A549 (cell line): ENCODE measurements around the gene CNOT6. TPM values are rescaled to one million over a fixed set of nuclear protein-coding genes. Genes with fewer than 3 reads are reported as not detected.

ENCODE experiments used
- ATAC-seq, 2 experiments: fragments of 200-7000 bp in 1 of 2; fragments of >200 bp in 1 of 2; cut with Nextera tagmentation in 1 of 2; cut with Tn5 transposase in 1 of 2; 3 replicates each; pipeline versions ENCODE4 v1.8.0 to v1.9.1; 2018 to 2020; ENCODE audit warnings: mild to moderate bottlenecking in 1 of 2, moderate library complexity in 1 of 2
- CTCF ChIA-PET: fragments of 300-600 bp; sonication (Branson Sonifier 250); formaldehyde crosslinking; extraction: SDS; loops from one replicate; lab custom pipeline; 2021; ENCODE audit warnings: antibody characterized with exemption, inconsistent platforms; lab: Yijun Ruan, JAX
- POLR2A ChIA-PET: fragments of 350-600 bp; formaldehyde crosslinking; extraction: SDS; loops from one replicate; lab custom pipeline; 2021; ENCODE audit warnings: antibody characterized with exemption, inconsistent platforms; lab: Yijun Ruan, JAX
- DNase-seq, 2 experiments: peaks; one replicate each; pipeline versions ENCODE4 v3.0.0 to v3.0.0-alpha.2; 2011 to 2016; ENCODE audit warnings: low read depth in 1 of 2, low spot score in 1 of 2
- FAIRE-seq: peaks from 2 replicates; lab custom pipeline; 2011; peaks lifted over from hg19 to GRCh38; lab: Jason Lieb, UNC
- H3K27ac ChIP-seq, 2 experiments: fragments of >200 bp; sonication (Bioruptor Twin); formaldehyde crosslinking; 3 replicates each; pipeline ENCODE4 v1.5.1; 2016 to 2017
- H3K4me1 ChIP-seq: fragments of >200 bp; sonication (Bioruptor Twin); formaldehyde crosslinking; 3 replicates; pipeline ENCODE4 v1.6.1; 2016
- H3K4me2 ChIP-seq: fragments of >200 bp; sonication (Bioruptor Twin); formaldehyde crosslinking; 3 replicates; pipeline ENCODE4 v1.6.1; 2016
- H3K4me3 ChIP-seq: fragments of >200 bp; sonication (Bioruptor Twin); formaldehyde crosslinking; 3 replicates; pipeline ENCODE4 v1.5.1; 2016
- H3K9me3 ChIP-seq: fragments of >200 bp; sonication (Bioruptor Twin); formaldehyde crosslinking; 3 replicates; pipeline ENCODE4 v1.6.1; 2016
- BHLHE40 ChIP-seq: IDR thresholded peaks from 2 replicates; pipeline ENCODE4 v1.6.1; 2012; ENCODE audit warnings: low read depth, low read length, inconsistent platforms
- CEBPB ChIP-seq, 2 experiments: fragments of >200 bp in 1 of 2; sonication (Bioruptor Twin) in 1 of 2; formaldehyde crosslinking in 1 of 2; IDR thresholded peaks; 2 replicates each; pipeline ENCODE4 v1.6.1; 2012 to 2016
- CHD2 ChIP-seq: fragments of 150-350 bp; IDR thresholded peaks from 2 replicates; pipeline ENCODE4 v1.6.1; 2014; ENCODE audit warnings: low read length; ENCODE audit not compliant: partially characterized antibody
- EHMT2 ChIP-seq: fragments of 200-600 bp; sonication (generic); IDR thresholded peaks from 2 replicates; pipeline ENCODE4 v1.6.1; 2016; ENCODE audit warnings: antibody characterized with exemption, low read depth, mild to moderate bottlenecking, moderate library complexity
- ESRRA ChIP-seq: fragments of 150-350 bp; IDR thresholded peaks from 2 replicates; pipeline ENCODE4 v1.6.1; 2014; ENCODE audit warnings: mild to moderate bottlenecking, low read length, borderline replicate concordance
- FOXS1 ChIP-seq: fragments of 250-450 bp; sonication (Bioruptor Pico); IDR thresholded peaks from 2 replicates; pipeline ENCODE4 v1.5.0; 2020; ENCODE audit warnings: mild to moderate bottlenecking, moderate library complexity
- GATA3 ChIP-seq: IDR thresholded peaks from 2 replicates; pipeline ENCODE4 v1.6.1; 2012; ENCODE audit warnings: borderline replicate concordance
- HOXA7 ChIP-seq: fragments of 250-450 bp; sonication (Bioruptor Pico); IDR thresholded peaks from 2 replicates; pipeline ENCODE4 v1.5.0; 2020; ENCODE audit warnings: mild to moderate bottlenecking, moderate library complexity
- HOXB13 ChIP-seq: fragments of 250-450 bp; sonication (Bioruptor Pico); IDR thresholded peaks from 2 replicates; pipeline ENCODE4 v1.5.0; 2020; ENCODE audit warnings: low read depth, mild to moderate bottlenecking, moderate library complexity
- HOXB5 ChIP-seq: fragments of 250-450 bp; sonication (Bioruptor Pico); IDR thresholded peaks from 2 replicates; pipeline ENCODE4 v1.5.0; 2020; ENCODE audit warnings: mild to moderate bottlenecking, moderate library complexity
- JUN ChIP-seq, 2 experiments: fragments of >200 bp; sonication (Bioruptor Twin); formaldehyde crosslinking; IDR thresholded peaks; 2 replicates in 1 of 2; 3 replicates in 1 of 2; pipeline ENCODE4 v1.6.1; 2016 to 2017
- KDM5A ChIP-seq: fragments of 200-600 bp; sonication (generic); IDR thresholded peaks from 2 replicates; pipeline ENCODE4 v1.6.1; 2016; ENCODE audit warnings: antibody characterized with exemption, mild to moderate bottlenecking
- MAFK ChIP-seq: fragments of 450-650 bp; IDR thresholded peaks from 2 replicates; pipeline ENCODE4 v1.6.1; 2014; ENCODE audit not compliant: partially characterized antibody
- MYC ChIP-seq: IDR thresholded peaks from 2 replicates; pipeline ENCODE4 v1.6.1; 2012; ENCODE audit warnings: mild to moderate bottlenecking, inconsistent platforms, low read length, improper control_type of control experiment, borderline replicate concordance
- NPAS2 ChIP-seq: fragments of 250-450 bp; sonication (Bioruptor Pico); IDR thresholded peaks from 2 replicates; pipeline ENCODE4 v1.8.0; 2022; ENCODE audit warnings: mild to moderate bottlenecking, moderate library complexity, borderline replicate concordance
- POLR2A ChIP-seq: IDR thresholded peaks from 2 replicates; pipeline ENCODE4 v1.6.1; 2012; ENCODE audit warnings: mild to moderate bottlenecking, low read length
- RAD21 ChIP-seq, 2 experiments: fragments of >200 bp in 1 of 2; sonication (Bioruptor Twin) in 1 of 2; formaldehyde crosslinking in 1 of 2; IDR thresholded peaks in 1 of 2; conservative IDR thresholded peaks in 1 of 2; 2 replicates in 1 of 2; 3 replicates in 1 of 2; pipeline ENCODE4 v1.6.1; 2012 to 2018; ENCODE audit warnings: inconsistent platforms in 1 of 2
- RARB ChIP-seq: fragments of 250-450 bp; sonication (Bioruptor Pico); IDR thresholded peaks from 2 replicates; pipeline ENCODE4 v1.8.0; 2021; ENCODE audit warnings: mild to moderate bottlenecking, moderate library complexity
- RFX5 ChIP-seq: fragments of 450-650 bp; IDR thresholded peaks from 2 replicates; pipeline ENCODE4 v1.7.1; 2014; ENCODE audit warnings: antibody characterized with exemption, mild to moderate bottlenecking, moderate library complexity
- RNF2 ChIP-seq: fragments of 200-600 bp; sonication (generic); IDR thresholded peaks from 2 replicates; pipeline ENCODE4 v1.6.1; 2016; ENCODE audit warnings: low read depth, mild to moderate bottlenecking, antibody characterized with exemption, moderate library complexity, borderline replicate concordance
- TFCP2L1 ChIP-seq: fragments of 250-450 bp; sonication (Bioruptor Pico); IDR thresholded peaks from 2 replicates; pipeline ENCODE4 v1.5.0; 2021; ENCODE audit warnings: mild to moderate bottlenecking
- ZFP36 ChIP-seq: fragments of 450-650 bp; IDR thresholded peaks from 2 replicates; pipeline ENCODE4 v1.6.1; 2014; ENCODE audit warnings: borderline replicate concordance; ENCODE audit not compliant: partially characterized antibody
- WGBS: methylation state at CpG from one replicate; pipeline ENCODE4 v1.1.6; 2017; ENCODE audit errors: missing lambda C conversion rate; 5-methylcytosine and 5-hydroxymethylcytosine counted together
- polyA plus RNA-seq, 4 experiments: library from polyadenylated mRNA; depleted of rRNA in 3 of 4; stranded (reverse); fragments of >200 nt; fragmentation: RNase III in 1 of 4; extraction: RNeasy Plus Mini Kit Qiagen cat#74134 plus additional on column Dnase treatment in 1 of 4; gene quantifications; 2 replicates in 3 of 4; 3 replicates in 1 of 4; pipeline ENCODE4 v1.2.3, GENCODE V29; 2011 to 2017
- TF ChIP-seq, protein P1 (sequence below): fragments of 200-600 bp; sonication (generic); IDR thresholded peaks from 2 replicates; pipeline ENCODE4 v1.6.1; 2016; ENCODE audit warnings: antibody characterized with exemption, mild to moderate bottlenecking, moderate library complexity
- TF ChIP-seq, protein P2 (sequence below): fragments of 150-350 bp; IDR thresholded peaks from 2 replicates; pipeline ENCODE4 v1.6.1; 2014; ENCODE audit warnings: low read depth, mild to moderate bottlenecking, low read length
- TF ChIP-seq, protein P3 (sequence below): IDR thresholded peaks from 2 replicates; pipeline ENCODE4 v1.6.1; 2012; ENCODE audit warnings: low read depth, borderline replicate concordance

CNOT6 gene
- polyA plus RNA-seq, 2 of the 4 experiments (the other 2 are of a cell fraction): 18.2 to 28.5 TPM

DNA sequence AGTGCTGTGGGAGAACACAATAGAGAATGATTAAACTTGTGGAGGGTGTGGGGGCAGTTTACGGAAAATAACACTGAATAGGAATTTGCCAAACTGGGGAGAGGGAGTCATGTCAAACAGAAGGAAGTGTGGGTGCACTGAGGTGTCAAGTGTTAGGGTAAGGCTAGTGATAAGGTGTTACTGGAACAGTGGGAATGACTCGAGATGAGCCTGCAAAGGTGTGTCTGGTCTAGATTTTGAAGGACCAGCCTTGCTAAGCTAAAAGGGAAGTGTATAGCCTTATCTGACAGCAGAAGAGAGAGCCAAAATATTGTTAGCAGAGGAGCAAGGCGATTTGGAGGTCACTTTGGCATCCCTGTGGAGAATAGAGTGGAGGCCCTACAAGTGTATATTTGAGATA lies 4.2 kb downstream of the CNOT6 start:
- Histone ChIP-seq H3K4me2 (no peak overlapping the region), H3K4me1 (peaks cover 15% of the 10 kb centered on the region), H3K4me3 (no peak overlapping the region), H3K9me3 (no peaks in the 10 kb centered on the region), H3K27ac (no peak overlapping the region)
- ChIA-PET CTCF (interaction anchor here (0.7 to 1.3 kb wide), 3 partner anchors 121 to 205 kb away, joined by 3 to 4 read pairs (median 3); no protein-coding TSS in a partner anchor), POLR2A (no interaction called here)
- WGBS: 95% methylated on average over 3 of the region's 3 CpGs
- FAIRE-seq: no peak
- no peak for DNase-seq
- ATAC-seq: no peak
- TF ChIP-seq RARB (no peak), JUN (IDR thresholded peaks at IDR 0.05) (no peak), ZFP36 (no peak), BHLHE40 (no peak), CEBPB (IDR thresholded peaks at IDR 0.05) (no peak), HOXB5 (CRISPR knock-in tag) (no peak), MYC (no peak), NPAS2 (CRISPR knock-in tag) (no peak), ESRRA (no peak), EHMT2 (no peak), FOXS1 (CRISPR knock-in tag) (no peak), KDM5A (no peak), RFX5 (no peak), HOXB13 (CRISPR knock-in tag) (no peak), MAFK (no peak), GATA3 (no peak), CHD2 (no peak), HOXA7 (CRISPR knock-in tag) (no peak)
- TF ChIP-seq, protein P1, sequence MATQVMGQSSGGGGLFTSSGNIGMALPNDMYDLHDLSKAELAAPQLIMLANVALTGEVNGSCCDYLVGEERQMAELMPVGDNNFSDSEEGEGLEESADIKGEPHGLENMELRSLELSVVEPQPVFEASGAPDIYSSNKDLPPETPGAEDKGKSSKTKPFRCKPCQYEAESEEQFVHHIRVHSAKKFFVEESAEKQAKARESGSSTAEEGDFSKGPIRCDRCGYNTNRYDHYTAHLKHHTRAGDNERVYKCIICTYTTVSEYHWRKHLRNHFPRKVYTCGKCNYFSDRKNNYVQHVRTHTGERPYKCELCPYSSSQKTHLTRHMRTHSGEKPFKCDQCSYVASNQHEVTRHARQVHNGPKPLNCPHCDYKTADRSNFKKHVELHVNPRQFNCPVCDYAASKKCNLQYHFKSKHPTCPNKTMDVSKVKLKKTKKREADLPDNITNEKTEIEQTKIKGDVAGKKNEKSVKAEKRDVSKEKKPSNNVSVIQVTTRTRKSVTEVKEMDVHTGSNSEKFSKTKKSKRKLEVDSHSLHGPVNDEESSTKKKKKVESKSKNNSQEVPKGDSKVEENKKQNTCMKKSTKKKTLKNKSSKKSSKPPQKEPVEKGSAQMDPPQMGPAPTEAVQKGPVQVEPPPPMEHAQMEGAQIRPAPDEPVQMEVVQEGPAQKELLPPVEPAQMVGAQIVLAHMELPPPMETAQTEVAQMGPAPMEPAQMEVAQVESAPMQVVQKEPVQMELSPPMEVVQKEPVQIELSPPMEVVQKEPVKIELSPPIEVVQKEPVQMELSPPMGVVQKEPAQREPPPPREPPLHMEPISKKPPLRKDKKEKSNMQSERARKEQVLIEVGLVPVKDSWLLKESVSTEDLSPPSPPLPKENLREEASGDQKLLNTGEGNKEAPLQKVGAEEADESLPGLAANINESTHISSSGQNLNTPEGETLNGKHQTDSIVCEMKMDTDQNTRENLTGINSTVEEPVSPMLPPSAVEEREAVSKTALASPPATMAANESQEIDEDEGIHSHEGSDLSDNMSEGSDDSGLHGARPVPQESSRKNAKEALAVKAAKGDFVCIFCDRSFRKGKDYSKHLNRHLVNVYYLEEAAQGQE: no peak
- TF ChIP-seq, protein P2, sequence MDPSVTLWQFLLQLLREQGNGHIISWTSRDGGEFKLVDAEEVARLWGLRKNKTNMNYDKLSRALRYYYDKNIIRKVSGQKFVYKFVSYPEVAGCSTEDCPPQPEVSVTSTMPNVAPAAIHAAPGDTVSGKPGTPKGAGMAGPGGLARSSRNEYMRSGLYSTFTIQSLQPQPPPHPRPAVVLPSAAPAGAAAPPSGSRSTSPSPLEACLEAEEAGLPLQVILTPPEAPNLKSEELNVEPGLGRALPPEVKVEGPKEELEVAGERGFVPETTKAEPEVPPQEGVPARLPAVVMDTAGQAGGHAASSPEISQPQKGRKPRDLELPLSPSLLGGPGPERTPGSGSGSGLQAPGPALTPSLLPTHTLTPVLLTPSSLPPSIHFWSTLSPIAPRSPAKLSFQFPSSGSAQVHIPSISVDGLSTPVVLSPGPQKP: no peak

DNA sequence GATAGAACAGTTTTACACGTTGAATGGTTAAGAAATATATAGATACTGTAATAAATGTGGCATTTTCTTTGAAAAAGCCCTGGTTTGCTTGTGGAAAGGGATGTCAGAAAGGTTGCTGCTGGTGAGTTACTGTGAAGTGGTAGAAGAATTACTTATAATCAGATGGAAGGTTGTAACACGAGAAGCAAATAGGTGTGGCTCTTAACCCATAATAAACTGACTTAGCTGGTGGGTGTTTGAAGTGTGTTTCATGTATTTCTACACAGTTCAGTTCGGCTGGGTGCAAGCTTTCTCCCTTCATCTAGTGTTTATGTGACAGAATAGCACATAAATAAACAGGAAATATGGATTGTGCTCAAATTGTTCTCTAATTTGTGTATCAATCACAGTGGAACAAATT lies 5.5 kb downstream of the CNOT6 start:
- H3K9me3 ChIP-seq: no peaks in the 10 kb centered on the region
- FAIRE-seq (no peak), ATAC-seq (no peak)
- TF ChIP-seq HOXA7 (CRISPR knock-in tag) (no peak), RFX5 (no peak), HOXB13 (CRISPR knock-in tag) (no peak), NPAS2 (CRISPR knock-in tag) (no peak), RAD21 (conservative IDR thresholded peaks at IDR 0.05 in 1 of 2, IDR thresholded peaks at IDR 0.05 in 1 of 2) (no peak), RARB (no peak), TFCP2L1 (CRISPR knock-in tag) (no peak), FOXS1 (CRISPR knock-in tag) (no peak), RNF2 (no peak), POLR2A (no peak), MYC (no peak)
- TF ChIP-seq, protein P1: no peak
- TF ChIP-seq, protein P3, sequence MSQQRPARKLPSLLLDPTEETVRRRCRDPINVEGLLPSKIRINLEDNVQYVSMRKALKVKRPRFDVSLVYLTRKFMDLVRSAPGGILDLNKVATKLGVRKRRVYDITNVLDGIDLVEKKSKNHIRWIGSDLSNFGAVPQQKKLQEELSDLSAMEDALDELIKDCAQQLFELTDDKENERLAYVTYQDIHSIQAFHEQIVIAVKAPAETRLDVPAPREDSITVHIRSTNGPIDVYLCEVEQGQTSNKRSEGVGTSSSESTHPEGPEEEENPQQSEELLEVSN: no peak
- TF ChIP-seq, all 56 proteins: peak for 0
- DNase-seq: no peak
- Histone ChIP-seq H3K27ac (no peak overlapping the region), H3K4me2 (no peak overlapping the region), H3K4me1 (peaks cover 14% of the 10 kb centered on the region), H3K4me3 (no peak overlapping the region)
- WGBS: 79% methylated on average over 3 of the region's 3 CpGs
- ChIA-PET CTCF (interaction anchor here (0.7 to 2.2 kb wide), 5 partner anchors 9 to 206 kb away, joined by 3 to 8 read pairs (median 3); no protein-coding TSS in a partner anchor), POLR2A (no interaction called here)
